Heart left ventricle (tissue), 16 donors: Measurements from ENCODE around the gene EFHD1. TPM values are rescaled to one million over a fixed set of nuclear protein-coding genes. Genes with fewer than 3 reads are reported as not detected.

Experiments
- ATAC-seq, 4 donors: fragments of 200-7000 bp; cut with Tn5 transposase; one replicate each; pipeline ENCODE4 v1.9.1; 2020 to 2022; ENCODE audit warnings: moderate library complexity in 4 of 4, mild to moderate bottlenecking in 3 of 4, moderate number of reproducible peaks in 1 of 4
- DNase-seq, 5 donors: peaks; one replicate each; pipeline ENCODE4 v3.0.0-alpha.2; 2020
- H3K27ac ChIP-seq, 12 donors: fragments of 200-600 bp; sonication (generic) in 4 of 12; one replicate each; pipeline versions ENCODE4 v1.5.0 to v1.8.0; 2016 to 2022; ENCODE audit warnings: mild to moderate bottlenecking in 2 of 12
- H3K27me3 ChIP-seq, 9 donors: fragments of 200-600 bp; sonication (generic) in 2 of 9; one replicate each; pipeline versions ENCODE4 v1.5.1 to v1.8.0; 2016 to 2022; ENCODE audit warnings: mild to moderate bottlenecking in 3 of 9
- H3K36me3 ChIP-seq, 9 donors: fragments of 200-600 bp; sonication (generic) in 2 of 9; one replicate each; pipeline versions ENCODE4 v1.5.0 to v1.8.0; 2018 to 2022; ENCODE audit warnings: mild to moderate bottlenecking in 2 of 9
- H3K4me1 ChIP-seq, 12 donors: fragments of 200-600 bp; sonication (generic) in 4 of 12; one replicate each; pipeline versions ENCODE4 v1.5.0 to v1.8.0; 2016 to 2022; ENCODE audit warnings: mild to moderate bottlenecking in 3 of 12
- H3K4me3 ChIP-seq, 12 donors: fragments of 200-600 bp; sonication (generic) in 4 of 12; one replicate each; pipeline versions ENCODE4 v1.5.0 to v1.8.0; 2017 to 2022; ENCODE audit warnings: mild to moderate bottlenecking in 9 of 12, moderate library complexity in 4 of 12
- H3K9me3 ChIP-seq, 12 donors: fragments of 200-600 bp; sonication (generic) in 4 of 12; one replicate each; pipeline versions ENCODE4 v1.5.0 to v1.8.0; 2016 to 2022; ENCODE audit warnings: mild to moderate bottlenecking in 1 of 12
- CTCF ChIP-seq, 12 donors: fragments of 200-600 bp; sonication (generic) in 4 of 12; IDR thresholded peaks; one replicate each; pipeline versions ENCODE4 v1.5.0 to v1.8.0; 2018 to 2022; ENCODE audit warnings: antibody characterized with exemption in 12 of 12, mild to moderate bottlenecking in 5 of 12
- POLR2A ChIP-seq, 2 donors: fragments of 450-650 bp; IDR thresholded peaks; one replicate each; pipeline ENCODE4 v1.6.1; 2017; ENCODE audit warnings: antibody characterized with exemption in 2 of 2, mild to moderate bottlenecking in 2 of 2, moderate library complexity in 2 of 2
- WGBS, 4 donors: extraction: QIAGEN DNeasy Blood & Tissue Kit in 2 of 4; methylation state at CpG; one replicate each; pipeline versions ENCODE4 v1.1.5 to v1.1.7; 2013 to 2018; 5-methylcytosine and 5-hydroxymethylcytosine counted together
- intact Hi-C, 10 donors: fragments of 100-400 bp; cut with DNase I; formaldehyde crosslinking; loops; one replicate each; pipeline versions ENCODE4 v1.11.1 to v1.14.2; 2022
- polyA plus RNA-seq, 2 donors: library from polyadenylated mRNA; stranded (reverse); fragments of 200-250 nt; gene quantifications; one replicate each; pipeline ENCODE4 v1.2.3, GENCODE V29; 2013
- total RNA-seq, 9 donors: library from RNA; depleted of rRNA in 2 of 9; stranded (reverse); fragments of >200 nt in 2 of 9; fragmentation: NEBNext Ultra II Directional in 3 of 9; extraction: Animal tissue kit (Norgen Biotek cat#: 25700) in 3 of 9; gene quantifications; one replicate each; pipeline versions ENCODE4 v1.1.0 to v1.2.4, GENCODE V29; 2016 to 2023
- donor health status: ischemic (EF 13 %, LVEDD 7.1; RV severe dilation, severe dysfunction).
- donor health status: healthy with polysubstance abuse.
- donor health status: DM: no; HTN: yes; CAD: no.
- donor health status: DM: no; HTN: no; CAD: no.
- donor health status: ischemic (EF 25% LVEDD 6.9; RV normal size, moderate dysfunction).
- donor health status: ischemic (EF 25% LVEDD 5.7; RV mildly dilated, moderate dysfunction).
- donor health status: healthy.
- donor health status: DM: yes; HTN: yes; CAD: no.
- donor health status: ischemic (EF 35%, LVEDD 5.7; RV mildly dilated, moderate dysfunction).
- donor health status: nonischemic (EF 11% LVEDD 7.7; RV severe dilation, severe dysfunction).
- donor health status: DM: yes; HTN: yes; CAD: no.
- donor health status: PGD.
- donor health status: ischemic (EF 29% LVEDD 5.4; RV normal size, mild dysfunction).
- donor health status: nonischemic (EF 23%, LVEDD 6.1; RV moderate dilation, normal function).

EFHD1 gene
- total and polyA plus RNA-seq, 11 donors, result 9.0 to 44.8 (median 20.7) TPM

- Histone ChIP-seq H3K4me3 (no peak overlapping the region), H3K4me1 (peaks cover 0 to 18% (median 4%) of the 10 kb centered on the region in 12 donors), H3K27ac (no peak overlapping the region), H3K27me3 (no peaks in the 10 kb centered on the region), H3K9me3 (no peaks in the 10 kb centered on the region), H3K36me3 (no peaks in the 10 kb centered on the region)
- intact Hi-C loops, result no loop called here
- DNase-seq (no peak), ATAC-seq (no peak)
- TF ChIP-seq CTCF (IDR thresholded peaks at IDR 0.05) (no peak), POLR2A (IDR thresholded peaks at IDR 0.05) (no peak)
- 76 to 93% (median 85%) methylated on average over 7 of the region's 7 CpGs for WGBS, 4 donors
These were observed 39.4 kb upstream of the EFHD1 start for GRCh38 chr2:232593982-232594381.

GRCh38 chr2:232597362-232598079, 35.9 kb upstream of the EFHD1 start:
- intact Hi-C loops, result no loop called here
- DNase-seq (no peak), ATAC-seq (no peak)
- Histone ChIP-seq H3K36me3 (no peaks in the 10 kb centered on the region), H3K4me3 (no peak overlapping the region), H3K4me1 (peaks cover 0 to 11% (median 0%) of the 10 kb centered on the region in 12 donors), H3K9me3 (no peaks in the 10 kb centered on the region), H3K27ac (no peak overlapping the region), H3K27me3 (no peaks in the 10 kb centered on the region)
- no peak for TF ChIP-seq CTCF (IDR thresholded peaks at IDR 0.05)
- no peak for TF ChIP-seq POLR2A (IDR thresholded peaks at IDR 0.05)
- WGBS, 4 donors, result 81 to 97% (median 88%) methylated on average over 7 of the region's 7 CpGs

- TF ChIP-seq POLR2A (IDR thresholded peaks at IDR 0.05) (no peak), CTCF (IDR thresholded peaks at IDR 0.05) (no peak)
- Histone ChIP-seq H3K9me3 (no peaks in the 10 kb centered on the region), H3K27me3 (no peaks in the 10 kb centered on the region), H3K4me3 (no peak overlapping the region), H3K27ac (no peak overlapping the region), H3K36me3 (no peaks in the 10 kb centered on the region), H3K4me1 (peaks cover 0 to 5% (median 0%) of the 10 kb centered on the region in 12 donors)
- 84 to 94% (median 91%) methylated on average over 4 of the region's 4 CpGs for whole genome bisulfite sequencing, 4 donors
- ATAC-seq (no peak), DNase-seq (no peak)
- intact Hi-C loops, result no loop called here
These were observed 35.1 kb upstream of the EFHD1 start for GRCh38 chr2:232598293-232598692.

GRCh38 chr2:232600053-232600773, 33.2 kb upstream of the EFHD1 start:
- Histone ChIP-seq H3K36me3 (no peaks in the 10 kb centered on the region), H3K27ac (no peak overlapping the region), H3K4me3 (no peak overlapping the region), H3K27me3 (no peaks in the 10 kb centered on the region), H3K9me3 (no peaks in the 10 kb centered on the region), H3K4me1 (no peaks in the 10 kb centered on the region)
- intact Hi-C loops, result loop anchor here in 4 of 10 donors (5.0 to 10.0 kb wide), 5 partner anchors 235 to 655 kb away; partner anchors contain the start of gene ATG16L1 (in 1 of the 4)
- TF ChIP-seq POLR2A (IDR thresholded peaks at IDR 0.05) (no peak), CTCF (IDR thresholded peaks at IDR 0.05) (no peak)
- 81 to 90% (median 86%) methylated on average over 15 to 17 of the region's 17 CpGs for WGBS, 4 donors
- no peak for ATAC-seq
- DNase-seq, result no peak
